Osteoblast (primary cell): ENCODE measurements around the gene NID1. TPM values are rescaled to one million over a fixed set of nuclear protein-coding genes. Genes with fewer than 3 reads are reported as not detected.

ENCODE experiments used
- DNase-seq: peaks from one replicate; pipeline ENCODE4 v3.0.0; 2011; ENCODE audit warnings: low spot score, mixed read lengths; ENCODE audit not compliant: insufficient read length; ENCODE audit errors: missing footprints
- H2AFZ ChIP-seq: 2 replicates; pipeline ENCODE4 v1.6.0; 2011; ENCODE audit warnings: mild to moderate bottlenecking, low read length
- H3K27ac ChIP-seq: 2 replicates; pipeline ENCODE4 v1.5.1; 2011; ENCODE audit warnings: mild to moderate bottlenecking, low read depth, low read length, moderate library complexity
- H3K27me3 ChIP-seq: 2 replicates; pipeline ENCODE4 v1.6.0; 2012; ENCODE audit warnings: mild to moderate bottlenecking, control low read depth, inconsistent platforms, low read length, moderate library complexity; ENCODE audit not compliant: insufficient read depth
- H3K36me3 ChIP-seq: 2 replicates; pipeline ENCODE4 v1.5.1; 2011; ENCODE audit warnings: mild to moderate bottlenecking, low read length, control low read depth, moderate library complexity; ENCODE audit not compliant: insufficient read depth
- H3K4me1 ChIP-seq: 2 replicates; pipeline ENCODE4 v1.5.1; 2011; ENCODE audit warnings: mild to moderate bottlenecking, low read length, control low read depth, moderate library complexity; ENCODE audit not compliant: insufficient read depth
- H3K4me2 ChIP-seq: 2 replicates; pipeline ENCODE4 v1.6.0; 2011; ENCODE audit warnings: mild to moderate bottlenecking, low read length; ENCODE audit not compliant: insufficient read depth
- H3K4me3 ChIP-seq: fragments of 200-600 bp; sonication (generic); 3 replicates; pipeline ENCODE4 v1.5.1; 2012; ENCODE audit warnings: mild to moderate bottlenecking, low read length, inconsistent platforms; ENCODE audit not compliant: insufficient read depth
- H3K79me2 ChIP-seq: 2 replicates; pipeline ENCODE4 v1.6.0; 2012; ENCODE audit warnings: mild to moderate bottlenecking, low read length, control low read depth, inconsistent platforms; ENCODE audit not compliant: insufficient read depth
- H3K9me3 ChIP-seq: 2 replicates; pipeline ENCODE4 v1.5.1; 2011; ENCODE audit warnings: low read depth, low read length, control low read depth
- H4K20me1 ChIP-seq: 2 replicates; pipeline ENCODE4 v1.6.0; 2012; ENCODE audit warnings: mild to moderate bottlenecking, low read length, control low read depth; ENCODE audit not compliant: insufficient read depth
- total RNA-seq: library from RNA; depleted of rRNA; stranded (reverse); fragments of >200 nt; gene quantifications from 2 replicates; pipeline ENCODE4 v1.2.3, GENCODE V29; 2012
- TF ChIP-seq, protein P1 (sequence below): IDR thresholded peaks from 2 replicates; pipeline ENCODE4 v1.5.1; 2011; ENCODE audit warnings: mild to moderate bottlenecking, low read depth, low read length, moderate library complexity; ENCODE audit errors: extremely low read depth

NID1 gene
- total RNA-seq, 1 donor, result 40.2 TPM

DNA sequence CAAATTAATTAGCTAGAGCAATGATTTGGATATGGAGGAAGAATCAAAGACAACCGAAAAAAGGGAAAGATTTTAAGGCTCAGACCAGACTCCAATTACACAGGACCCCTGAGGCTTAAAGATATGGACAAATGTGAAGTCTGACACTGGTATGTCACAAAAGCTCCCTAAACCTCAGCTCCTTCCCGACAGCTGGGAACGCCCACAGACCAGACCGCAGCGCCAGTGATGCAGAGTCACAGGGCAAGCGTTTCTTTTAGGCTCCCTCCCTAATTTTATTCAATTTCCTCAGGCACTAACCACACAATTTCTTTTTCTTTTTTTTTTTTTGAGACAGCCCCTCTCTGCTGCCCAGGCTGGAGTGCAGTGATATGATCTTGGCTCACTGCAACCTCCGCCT is 40.2 kb downstream of the NID1 start:
- Histone ChIP-seq H4K20me1 (no peaks in the 10 kb centered on the region), H3K27me3 (no peaks in the 10 kb centered on the region), H3K4me2 (no peak overlapping the region), H3K36me3 (peaks cover 10% of the 10 kb centered on the region), H3K4me1 (no peaks in the 10 kb centered on the region), H2AFZ (no peak overlapping the region), H3K27ac (no peak overlapping the region), H3K9me3 (no peaks in the 10 kb centered on the region), H3K4me3 (no peak overlapping the region), H3K79me2 (no peaks in the 10 kb centered on the region)
- TF ChIP-seq, protein P1, sequence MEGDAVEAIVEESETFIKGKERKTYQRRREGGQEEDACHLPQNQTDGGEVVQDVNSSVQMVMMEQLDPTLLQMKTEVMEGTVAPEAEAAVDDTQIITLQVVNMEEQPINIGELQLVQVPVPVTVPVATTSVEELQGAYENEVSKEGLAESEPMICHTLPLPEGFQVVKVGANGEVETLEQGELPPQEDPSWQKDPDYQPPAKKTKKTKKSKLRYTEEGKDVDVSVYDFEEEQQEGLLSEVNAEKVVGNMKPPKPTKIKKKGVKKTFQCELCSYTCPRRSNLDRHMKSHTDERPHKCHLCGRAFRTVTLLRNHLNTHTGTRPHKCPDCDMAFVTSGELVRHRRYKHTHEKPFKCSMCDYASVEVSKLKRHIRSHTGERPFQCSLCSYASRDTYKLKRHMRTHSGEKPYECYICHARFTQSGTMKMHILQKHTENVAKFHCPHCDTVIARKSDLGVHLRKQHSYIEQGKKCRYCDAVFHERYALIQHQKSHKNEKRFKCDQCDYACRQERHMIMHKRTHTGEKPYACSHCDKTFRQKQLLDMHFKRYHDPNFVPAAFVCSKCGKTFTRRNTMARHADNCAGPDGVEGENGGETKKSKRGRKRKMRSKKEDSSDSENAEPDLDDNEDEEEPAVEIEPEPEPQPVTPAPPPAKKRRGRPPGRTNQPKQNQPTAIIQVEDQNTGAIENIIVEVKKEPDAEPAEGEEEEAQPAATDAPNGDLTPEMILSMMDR, result no peak
- DNase-seq, result no peak

DNA sequence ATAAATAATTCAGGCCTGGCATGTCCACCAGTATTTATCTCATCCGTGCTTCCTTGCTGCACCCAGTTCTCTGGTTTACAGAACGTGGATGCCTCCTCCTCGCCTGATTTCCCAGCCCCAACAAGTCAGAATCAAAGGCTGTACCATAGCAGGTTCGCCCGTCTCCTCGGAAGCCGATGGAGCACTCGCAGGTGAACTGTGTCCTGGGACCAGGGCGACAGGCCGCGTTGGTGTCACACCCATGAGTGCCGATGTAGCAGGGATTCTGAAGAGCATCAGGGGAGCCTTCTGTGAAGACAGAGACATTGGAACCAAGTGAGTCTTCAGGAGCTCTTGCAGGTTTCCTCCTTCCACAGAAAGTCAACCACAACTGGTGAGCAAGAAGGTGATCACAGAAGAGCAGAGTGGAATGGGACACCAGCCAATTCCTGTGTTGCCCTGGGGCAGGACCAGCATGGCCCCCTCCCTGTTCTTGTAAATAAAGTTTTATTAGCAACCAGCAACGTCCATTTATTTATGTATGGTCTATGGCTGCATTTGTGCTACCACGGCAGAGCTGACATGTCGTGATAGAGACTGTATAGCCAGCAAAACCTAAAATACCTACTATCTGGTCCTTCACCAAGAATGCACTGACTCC is 40.8 kb downstream of the NID1 start:
- no peaks in the 10 kb centered on the region for H3K9me3 ChIP-seq
- H3K27me3 ChIP-seq, result no peaks in the 10 kb centered on the region
- H3K27ac ChIP-seq, result no peak overlapping the region
- TF ChIP-seq, protein P1, result no peak
- DNase-seq, result peak; percentile 49
- H3K4me3 ChIP-seq, result no peak overlapping the region
- H2AFZ ChIP-seq, result no peak overlapping the region
- H3K4me1 ChIP-seq, result no peaks in the 10 kb centered on the region
- no peaks in the 10 kb centered on the region for H3K79me2 ChIP-seq
- no peak overlapping the region for H3K4me2 ChIP-seq
- no peaks in the 10 kb centered on the region for H4K20me1 ChIP-seq
- H3K36me3 ChIP-seq, result peaks cover 10% of the 10 kb centered on the region

DNA sequence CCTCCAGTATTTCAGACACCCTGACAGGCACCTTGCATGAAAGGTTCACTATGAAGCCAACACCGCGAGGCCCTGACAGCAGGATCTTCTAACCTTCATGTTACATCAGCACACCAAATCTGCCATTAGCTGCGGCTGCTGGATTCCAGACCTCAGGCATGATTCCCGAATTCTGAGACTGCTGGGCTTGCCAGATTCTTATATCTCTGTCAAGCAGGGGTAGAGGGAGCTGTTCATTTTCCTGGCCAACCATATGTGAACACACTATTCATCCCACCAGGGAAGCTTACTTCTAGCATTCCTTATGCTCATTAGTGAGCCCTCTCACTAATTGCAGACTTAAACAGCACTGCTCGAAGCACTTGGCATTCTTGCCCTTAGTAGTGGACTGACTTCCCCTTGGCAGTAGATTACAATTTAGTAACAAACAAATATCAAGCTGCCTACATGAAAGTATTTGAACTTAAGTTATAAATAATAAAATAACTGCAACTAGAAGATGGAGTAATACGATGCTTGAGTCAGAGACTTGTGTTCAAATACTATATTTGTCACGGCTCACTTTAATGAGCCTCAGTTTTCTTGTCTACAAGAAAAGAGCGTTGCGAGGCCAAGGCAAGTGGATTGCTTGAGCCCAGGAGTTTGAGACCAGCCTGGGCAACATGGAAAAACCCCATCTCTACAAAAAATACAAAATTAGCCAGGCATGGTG is 43.3 kb downstream of the NID1 start:
- no peak overlapping the region for H3K4me3 ChIP-seq
- no peak overlapping the region for H3K27ac ChIP-seq
- TF ChIP-seq, protein P1, result no peak
- peak; percentile 38 for DNase-seq
- no peaks in the 10 kb centered on the region for H3K79me2 ChIP-seq
- no peaks in the 10 kb centered on the region for H3K27me3 ChIP-seq
- H3K9me3 ChIP-seq, result no peaks in the 10 kb centered on the region
- H4K20me1 ChIP-seq, result no peaks in the 10 kb centered on the region
- no peak overlapping the region for H3K4me2 ChIP-seq
- peaks cover 6% of the 10 kb centered on the region for H3K4me1 ChIP-seq
- no peak overlapping the region for H2AFZ ChIP-seq
- peaks cover 10% of the 10 kb centered on the region for H3K36me3 ChIP-seq
